Measurements from ENCODE around the gene AMER3. TPM values are rescaled to one million over a fixed set of nuclear protein-coding genes. Genes with fewer than 3 reads are reported as not detected.

Gene AMER3
- total RNA-seq, 1 experiment from 2014 or later: not detected

GRCh38 chr2:130744287-130745117 is 10.8 kb upstream of the AMER3 start:
- no peaks in the 10 kb centered on the region for H3K9me3 ChIP-seq (ENCODE audit: low read depth, low read length, poor library complexity, severe bottlenecking)
- TF ChIP-seq CTCF (conservative IDR thresholded peaks at IDR 0.05; ENCODE audit: low read depth, low read length): no peak
- TF ChIP-seq EZH2 (IDR thresholded peaks at IDR 0.05; ENCODE audit: borderline replicate concordance, low read depth, low read length, poor library complexity, severe bottlenecking): no peak
- no peak overlapping the region for H3K4me3 ChIP-seq (ENCODE audit: low read depth, low read length, poor library complexity, severe bottlenecking)
- no TSS peak for BruUV-seq (replicated peaks)
- ChIA-PET POLR2A (ENCODE audit: low non-redundant PET) (no interaction called here), CTCF (no interaction called here)
- peaks cover 64% of the 10 kb centered on the region for H3K27me3 ChIP-seq (replicated peaks; ENCODE audit: insufficient read depth, low read depth, low read length, poor library complexity)
- intact Hi-C loops (cut with micrococcal nuclease; ENCODE audit: unreplicated experiment): no loop called here
- no peak for DNase-seq (ENCODE audit: low spot score)
- no peaks in the 10 kb centered on the region for H3K36me3 ChIP-seq (ENCODE audit: insufficient read depth, low read length, poor library complexity, severe bottlenecking)
- H3K4me1 ChIP-seq (ENCODE audit: insufficient read depth, low read length, poor library complexity, severe bottlenecking): no peaks in the 10 kb centered on the region
- H3K27ac ChIP-seq (ENCODE audit: low read depth, low read length, poor library complexity, severe bottlenecking): no peak overlapping the region

- ChIA-PET POLR2A (ENCODE audit: low non-redundant PET) (no interaction called here), CTCF (interaction anchor here (0.6 kb wide), 1 partner anchor 111 kb away, joined by 10 read pairs; no protein-coding TSS in a partner anchor)
- Histone ChIP-seq H3K9me3 (ENCODE audit: low read depth, low read length, poor library complexity, severe bottlenecking) (no peaks in the 10 kb centered on the region), H3K36me3 (ENCODE audit: insufficient read depth, low read length, poor library complexity, severe bottlenecking) (no peaks in the 10 kb centered on the region), H3K4me3 (ENCODE audit: low read depth, low read length, poor library complexity, severe bottlenecking) (no peak overlapping the region), H3K27ac (ENCODE audit: low read depth, low read length, poor library complexity, severe bottlenecking) (no peak overlapping the region), H3K27me3 (replicated peaks; ENCODE audit: insufficient read depth, low read depth, low read length, poor library complexity) (peaks cover 47% of the 10 kb centered on the region), H3K4me1 (ENCODE audit: insufficient read depth, low read length, poor library complexity, severe bottlenecking) (no peaks in the 10 kb centered on the region)
- intact Hi-C loops (cut with micrococcal nuclease; ENCODE audit: unreplicated experiment): no loop called here
- DNase-seq (ENCODE audit: low spot score): no peak
- BruUV-seq (replicated peaks): no TSS peak
- TF ChIP-seq EZH2 (IDR thresholded peaks at IDR 0.05; ENCODE audit: borderline replicate concordance, low read depth, low read length, poor library complexity, severe bottlenecking) (no peak), CTCF (conservative IDR thresholded peaks at IDR 0.05; ENCODE audit: low read depth, low read length) (no peak)
Measured at GRCh38 chr2:130749078-130749477, 6.3 kb upstream of the AMER3 start.

GRCh38 chr2:130749641-130750040 is 5.7 kb upstream of the AMER3 start:
- no peak overlapping the region for H3K4me3 ChIP-seq (ENCODE audit: low read depth, low read length, poor library complexity, severe bottlenecking)
- no peaks in the 10 kb centered on the region for H3K9me3 ChIP-seq (ENCODE audit: low read depth, low read length, poor library complexity, severe bottlenecking)
- H3K27ac ChIP-seq (ENCODE audit: low read depth, low read length, poor library complexity, severe bottlenecking): no peak overlapping the region
- no TSS peak for BruUV-seq (replicated peaks)
- no peaks in the 10 kb centered on the region for H3K4me1 ChIP-seq (ENCODE audit: insufficient read depth, low read length, poor library complexity, severe bottlenecking)
- DNase-seq (ENCODE audit: low spot score): no peak
- CTCF ChIA-PET: interaction anchor here (0.6 kb wide), 1 partner anchor 111 kb away, joined by 10 read pairs; no protein-coding TSS in a partner anchor
- POLR2A ChIA-PET (ENCODE audit: low non-redundant PET): no interaction called here
- TF ChIP-seq CTCF (conservative IDR thresholded peaks at IDR 0.05; ENCODE audit: low read depth, low read length) (no peak), EZH2 (IDR thresholded peaks at IDR 0.05; ENCODE audit: borderline replicate concordance, low read depth, low read length, poor library complexity, severe bottlenecking) (no peak)
- H3K27me3 ChIP-seq (replicated peaks; ENCODE audit: insufficient read depth, low read depth, low read length, poor library complexity): peaks cover 48% of the 10 kb centered on the region
- intact Hi-C loops (cut with micrococcal nuclease; ENCODE audit: unreplicated experiment): no loop called here
- H3K36me3 ChIP-seq (ENCODE audit: insufficient read depth, low read length, poor library complexity, severe bottlenecking): no peaks in the 10 kb centered on the region
